Right cardiac atrium (tissue), 5 donors: ENCODE data around the gene KMT2E. TPM values are rescaled to one million over a fixed set of nuclear protein-coding genes. Genes with fewer than 3 reads are reported as not detected.
A peak's percentile ranks its signal among the peaks of the same experiment; 100 is the strongest.

Experiments
- ATAC-seq, 2 donors: fragments of 200-7000 bp; cut with Tn5 transposase; one replicate each; pipeline versions ENCODE4 v1.8.0 to v1.9.1; 2020; ENCODE audit warnings: moderate library complexity in 2 of 2, mild to moderate bottlenecking in 1 of 2
- DNase-seq, 3 donors: peaks; one replicate each; pipeline ENCODE4 v3.0.0-alpha.2; 2020
- H3K27ac ChIP-seq: one replicate; pipeline ENCODE4 v1.5.1; 2013; ENCODE audit warnings: mild to moderate bottlenecking, low read length, control low read depth, moderate library complexity
- H3K27me3 ChIP-seq: one replicate; pipeline ENCODE4 v1.6.1; 2013; ENCODE audit not compliant: control insufficient read depth, insufficient read depth
- H3K4me1 ChIP-seq: one replicate; pipeline ENCODE4 v1.6.1; 2013; ENCODE audit warnings: low read length; ENCODE audit not compliant: control insufficient read depth, insufficient read depth
- H3K4me3 ChIP-seq: one replicate; pipeline ENCODE4 v1.5.1; 2013; ENCODE audit warnings: low read length, control low read depth
- H3K9me3 ChIP-seq: one replicate; pipeline ENCODE4 v1.6.1; 2013; ENCODE audit warnings: low read length; ENCODE audit not compliant: control insufficient read depth
- WGBS: extraction: QIAGEN DNeasy Blood & Tissue Kit; methylation state at CpG from one replicate; pipeline ENCODE4 v1.1.7; 2013; 5-methylcytosine and 5-hydroxymethylcytosine counted together
- intact Hi-C, 4 donors: fragments of 100-400 bp; cut with DNase I; formaldehyde crosslinking; loops; one replicate each; pipeline versions ENCODE4 v1.11.0 to v1.14.0; 2022 to 2023
- polyA plus RNA-seq: library from polyadenylated mRNA; stranded (reverse); fragments of 200-250 nt; gene quantifications from one replicate; pipeline ENCODE4 v1.2.3, GENCODE V29; 2013
- total RNA-seq, 4 donors: library from RNA; stranded (reverse); fragmentation: NEBNext Ultra II Directional; extraction: Animal tissue kit (Norgen Biotek cat#: 25700); gene quantifications; one replicate each; pipeline ENCODE4 v1.2.1, GENCODE V29; 2021
- donor health status: healthy with polysubstance abuse.
- donor health status: DM: no; HTN: yes; CAD: no.
- donor health status: DM: no; HTN: no; CAD: no.
- donor health status: DM: no; HTN: yes; CAD: no; lungs with severe emphysema.
- donor health status: DM: yes; HTN: yes; CAD: no.

The KMT2E gene
- total and polyA plus RNA-seq, 5 donors, result 17.8 to 73.1 (median 57.2) TPM

DNA sequence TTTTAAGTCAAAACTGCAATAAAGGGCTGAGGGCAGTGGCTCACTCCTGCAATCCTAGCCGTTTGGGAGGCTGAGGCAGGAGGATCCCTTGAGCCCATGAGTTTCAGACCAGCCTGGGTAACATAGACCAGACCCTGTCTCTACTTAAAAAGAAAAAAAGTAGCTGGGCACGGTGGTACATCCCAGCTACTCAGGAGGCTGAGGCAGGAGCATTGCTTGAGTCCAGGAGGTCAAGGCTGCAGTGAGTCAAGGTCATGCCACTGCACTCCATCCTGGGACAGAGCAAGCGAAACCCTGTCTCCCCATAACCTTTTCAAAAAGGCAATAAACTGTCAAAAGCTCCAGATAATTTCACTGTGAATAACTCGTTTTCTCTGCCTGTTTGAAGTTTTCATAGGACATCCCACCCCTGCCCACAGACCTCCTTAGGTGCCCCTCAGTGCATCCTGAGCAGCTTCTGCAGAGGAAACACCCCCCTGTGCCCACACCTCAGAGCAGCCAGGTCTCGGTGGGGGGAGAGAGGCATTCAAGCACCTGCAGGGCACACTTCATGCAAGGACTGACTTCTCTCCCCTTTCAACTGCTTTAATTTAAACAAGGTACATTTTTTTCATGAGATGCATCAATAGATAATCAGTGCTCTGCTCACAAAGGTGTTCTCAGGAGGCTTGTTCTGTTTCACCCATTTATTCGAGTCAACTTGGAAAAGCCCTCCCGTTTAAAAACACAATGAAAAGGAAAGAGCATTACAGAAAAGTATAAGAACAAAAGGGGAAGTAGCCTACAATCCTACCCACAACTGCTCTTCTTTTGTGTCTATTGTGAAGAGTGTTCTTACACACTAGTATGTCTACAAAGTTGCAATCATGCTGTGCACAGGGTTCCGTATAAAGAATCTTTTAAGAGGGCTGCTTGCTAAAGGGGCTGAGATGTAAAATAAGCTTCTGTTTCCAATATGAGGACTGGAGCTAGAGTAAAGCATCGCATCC, 104.9 kb downstream of the KMT2E start:
- H3K9me3 ChIP-seq, result no peaks in the 10 kb centered on the region
- peak; percentile 26 to 43 for ATAC-seq
- H3K4me3 ChIP-seq, result no peak overlapping the region
- DNase-seq, result peak in 1 of 3 donors; percentile 35
- no peak overlapping the region for H3K27ac ChIP-seq
- H3K4me1 ChIP-seq, result no peaks in the 10 kb centered on the region
- intact Hi-C loops, result no loop called here
- no peaks in the 10 kb centered on the region for H3K27me3 ChIP-seq
- WGBS, result 81% methylated on average over 9 of the region's 9 CpGs

DNA sequence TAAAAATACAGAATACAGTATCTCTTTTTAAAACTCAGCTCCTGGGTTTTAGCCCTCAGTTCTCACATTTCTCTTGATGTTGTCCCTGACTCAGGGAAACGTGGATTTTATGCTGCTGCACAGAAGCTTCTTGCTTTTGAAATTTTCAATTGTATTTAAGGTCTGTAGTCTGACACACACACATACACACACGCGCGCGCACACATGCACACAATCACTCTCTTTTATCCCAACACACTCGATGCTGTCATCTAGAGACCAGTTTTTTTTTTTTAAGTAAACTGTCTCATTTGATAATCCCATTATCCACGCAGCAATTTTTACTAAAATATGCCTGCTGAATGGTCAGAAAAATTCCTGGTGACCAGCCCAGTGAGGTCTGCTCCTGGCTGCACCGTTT, 108.6 kb downstream of the KMT2E start:
- DNase-seq (peak in 1 of 3 donors; percentile 42), ATAC-seq (no peak)
- Histone ChIP-seq H3K27me3 (no peaks in the 10 kb centered on the region), H3K4me3 (no peak overlapping the region), H3K4me1 (no peaks in the 10 kb centered on the region), H3K9me3 (no peaks in the 10 kb centered on the region), H3K27ac (no peak overlapping the region)
- WGBS, result 72% methylated on average over 8 of the region's 8 CpGs
- intact Hi-C loops, result no loop called here

DNA sequence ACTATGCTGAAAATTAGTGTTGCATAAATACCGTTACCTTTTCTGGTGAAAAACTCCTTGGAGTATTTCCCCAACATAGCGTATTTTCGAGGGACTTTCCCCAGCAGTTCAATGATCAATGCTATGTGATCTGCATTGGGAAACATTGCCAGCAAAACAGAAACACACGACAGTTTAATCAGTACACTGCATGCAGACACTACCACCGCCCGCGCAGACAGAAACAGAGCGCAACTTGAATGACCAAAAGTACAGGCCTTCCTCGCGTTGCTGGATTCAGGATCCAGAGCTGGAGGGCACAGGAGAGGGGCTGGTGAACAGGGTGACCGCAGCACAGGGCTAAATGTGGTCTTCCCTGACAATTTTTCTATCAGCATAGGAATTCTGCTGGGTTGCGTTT, 111.7 kb downstream of the KMT2E start:
- no peak overlapping the region for H3K27ac ChIP-seq
- WGBS, result 96% methylated on average over 12 of the region's 12 CpGs
- intact Hi-C loops, result no loop called here
- H3K4me1 ChIP-seq, result no peaks in the 10 kb centered on the region
- no peak overlapping the region for H3K4me3 ChIP-seq
- H3K27me3 ChIP-seq, result no peaks in the 10 kb centered on the region
- H3K9me3 ChIP-seq, result no peaks in the 10 kb centered on the region
- no peak for ATAC-seq
- DNase-seq, result no peak

DNA sequence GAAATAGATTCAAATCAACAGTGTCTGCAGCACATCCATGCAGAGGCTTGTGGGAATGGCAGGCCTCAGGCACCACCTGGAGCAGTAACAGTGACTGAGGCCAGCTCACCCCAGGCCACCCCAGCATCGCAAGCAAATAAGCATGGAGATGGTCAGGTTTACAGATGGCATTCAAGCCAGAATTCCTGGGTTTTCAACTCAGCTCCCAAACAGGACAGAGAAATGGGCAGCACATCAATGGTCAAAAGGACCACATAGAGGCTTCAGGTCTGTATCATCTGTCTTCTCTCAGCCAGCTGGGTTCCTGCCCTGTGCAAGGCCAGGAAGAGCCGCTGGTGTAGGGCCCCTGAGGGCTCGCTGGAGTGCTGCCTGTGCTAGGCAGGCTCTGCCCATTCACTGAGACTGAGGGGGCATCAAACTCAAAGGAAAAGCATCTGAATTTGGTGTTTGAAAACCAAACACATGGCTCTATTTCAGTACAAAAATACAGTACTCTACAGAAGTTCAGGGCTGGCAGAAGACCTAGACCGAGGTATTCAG, 112.5 kb downstream of the KMT2E start:
- H3K27me3 ChIP-seq, result no peaks in the 10 kb centered on the region
- H3K4me1 ChIP-seq, result no peaks in the 10 kb centered on the region
- no peaks in the 10 kb centered on the region for H3K9me3 ChIP-seq
- no peak for DNase-seq
- intact Hi-C loops, result no loop called here
- no peak overlapping the region for H3K4me3 ChIP-seq
- ATAC-seq, result no peak
- WGBS, result 82% methylated on average over 4 of the region's 4 CpGs
- no peak overlapping the region for H3K27ac ChIP-seq

DNA sequence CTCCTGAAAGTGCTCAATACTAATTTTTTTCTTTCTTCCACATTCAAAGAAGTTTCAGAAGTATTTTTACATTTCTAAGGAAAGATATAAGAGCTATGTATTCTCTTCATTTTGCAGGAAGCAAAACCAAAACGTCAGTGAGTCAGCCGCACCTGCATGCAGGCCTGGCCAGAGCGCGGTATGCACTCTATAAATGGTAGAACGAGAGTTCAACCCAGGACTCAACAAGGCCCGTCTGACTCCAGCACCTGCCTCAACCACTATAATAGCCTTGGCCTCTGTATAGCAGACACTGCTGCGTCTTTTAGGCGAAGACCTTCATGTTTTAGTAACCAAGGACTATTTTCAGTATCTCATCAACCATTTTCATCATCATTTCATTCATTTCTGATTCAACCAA, 113.2 kb downstream of the KMT2E start:
- no peaks in the 10 kb centered on the region for H3K4me1 ChIP-seq
- no peak overlapping the region for H3K27ac ChIP-seq
- ATAC-seq (no peak), DNase-seq (peak in 1 of 3 donors; percentile 32)
- no peaks in the 10 kb centered on the region for H3K27me3 ChIP-seq
- intact Hi-C loops, result no loop called here
- no peaks in the 10 kb centered on the region for H3K9me3 ChIP-seq
- 87% methylated on average over 8 of the region's 8 CpGs for WGBS
- no peak overlapping the region for H3K4me3 ChIP-seq

DNA sequence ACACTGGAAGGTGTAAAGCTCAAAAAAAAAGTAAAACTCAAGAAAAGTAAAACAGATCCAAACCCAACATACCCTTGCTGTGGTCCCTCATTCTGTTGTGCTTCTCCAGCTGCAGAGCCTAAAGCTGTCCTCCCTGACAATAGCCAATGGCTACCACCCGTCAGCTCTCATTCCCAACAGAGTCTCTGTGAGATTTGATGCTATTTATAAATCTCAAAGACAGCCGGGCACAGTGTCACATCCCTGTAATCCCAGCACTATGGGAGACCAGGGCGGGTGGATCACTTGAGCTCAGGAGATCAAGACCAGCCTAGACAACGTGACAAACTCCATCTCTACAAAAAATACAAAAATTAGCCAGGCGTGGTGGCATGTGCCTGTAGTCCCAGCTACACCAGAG, 116.0 kb downstream of the KMT2E start:
- Histone ChIP-seq H3K4me3 (no peak overlapping the region), H3K27me3 (no peaks in the 10 kb centered on the region), H3K4me1 (no peaks in the 10 kb centered on the region), H3K27ac (no peak overlapping the region), H3K9me3 (no peaks in the 10 kb centered on the region)
- ATAC-seq (peak in 1 of 2 donors; percentile 44), DNase-seq (no peak)
- intact Hi-C loops, result loop anchor here in 1 of 4 donors (10.0 kb wide), 1 partner anchor 205 kb away; no protein-coding TSS in a partner anchor
- WGBS, result 70% methylated on average over 5 of the region's 5 CpGs

DNA sequence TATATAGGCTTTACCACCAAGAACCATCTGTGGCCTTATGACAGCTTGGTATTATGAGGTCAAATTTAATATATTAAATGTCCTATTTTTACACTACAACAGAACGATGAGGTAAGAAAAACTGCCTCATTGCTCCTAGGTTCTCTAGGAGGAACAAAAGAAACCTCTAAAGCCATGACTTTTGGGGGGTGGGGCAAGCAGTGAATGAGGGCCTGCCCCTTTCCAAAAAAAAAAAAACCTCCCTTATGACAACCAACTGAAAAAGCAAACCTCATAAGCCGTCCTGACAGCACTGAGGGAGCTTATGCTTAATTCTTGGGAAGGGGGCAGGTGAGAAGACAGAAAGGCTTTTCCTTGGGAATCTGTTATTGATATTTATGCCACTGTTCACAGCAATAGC, 116.6 kb downstream of the KMT2E start:
- no peak overlapping the region for H3K27ac ChIP-seq

DNA sequence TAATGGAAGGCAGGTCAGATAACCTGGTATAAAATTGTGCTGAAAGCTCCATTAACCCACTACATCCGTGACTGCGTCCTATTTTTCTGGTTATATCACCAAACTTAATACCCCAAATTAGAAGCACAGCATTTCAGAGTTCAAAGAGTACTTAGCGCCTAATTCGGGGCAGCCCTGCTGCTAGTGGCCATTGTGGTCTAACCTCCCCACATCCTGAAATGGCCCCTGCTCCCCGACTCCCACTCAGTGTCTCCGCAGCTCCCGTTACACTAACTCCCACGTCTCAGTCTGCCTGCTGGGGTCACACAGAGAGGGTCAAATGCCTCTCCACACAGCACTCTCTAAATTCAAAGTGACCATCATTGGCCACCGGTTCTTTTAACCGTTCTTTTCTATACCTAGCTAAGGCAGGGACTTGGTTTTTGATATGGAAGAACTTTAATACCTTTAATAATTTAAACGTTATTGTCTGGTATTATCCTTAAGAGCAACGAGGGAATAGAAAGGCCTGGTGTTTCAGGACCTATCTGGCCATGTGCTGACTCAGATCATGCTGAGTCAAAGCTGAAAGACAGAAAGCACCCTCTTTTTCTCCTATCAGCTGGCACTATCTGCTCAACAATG, 117.1 kb downstream of the KMT2E start:
- Histone ChIP-seq H3K27me3 (no peaks in the 10 kb centered on the region), H3K27ac (no peak overlapping the region), H3K4me1 (no peaks in the 10 kb centered on the region), H3K9me3 (no peaks in the 10 kb centered on the region), H3K4me3 (no peak overlapping the region)
- no peak for ATAC-seq
- 88% methylated on average over 12 of the region's 12 CpGs for WGBS
- intact Hi-C loops, result loop anchor here in 1 of 4 donors (10.0 kb wide), 1 partner anchor 204 kb away; no protein-coding TSS in a partner anchor
- no peak for DNase-seq

More for the DNA sequence above, 116.6 kb downstream of the KMT2E start:
- H3K27me3 ChIP-seq, result no peaks in the 10 kb centered on the region
- ATAC-seq, result no peak
- WGBS, result 85% methylated on average over 2 of the region's 2 CpGs
- DNase-seq, result no peak
- H3K4me1 ChIP-seq, result no peaks in the 10 kb centered on the region
- intact Hi-C loops, result loop anchor here in 1 of 4 donors (10.0 kb wide), 1 partner anchor 204 kb away; no protein-coding TSS in a partner anchor
- no peak overlapping the region for H3K4me3 ChIP-seq
- H3K9me3 ChIP-seq, result no peaks in the 10 kb centered on the region

DNA sequence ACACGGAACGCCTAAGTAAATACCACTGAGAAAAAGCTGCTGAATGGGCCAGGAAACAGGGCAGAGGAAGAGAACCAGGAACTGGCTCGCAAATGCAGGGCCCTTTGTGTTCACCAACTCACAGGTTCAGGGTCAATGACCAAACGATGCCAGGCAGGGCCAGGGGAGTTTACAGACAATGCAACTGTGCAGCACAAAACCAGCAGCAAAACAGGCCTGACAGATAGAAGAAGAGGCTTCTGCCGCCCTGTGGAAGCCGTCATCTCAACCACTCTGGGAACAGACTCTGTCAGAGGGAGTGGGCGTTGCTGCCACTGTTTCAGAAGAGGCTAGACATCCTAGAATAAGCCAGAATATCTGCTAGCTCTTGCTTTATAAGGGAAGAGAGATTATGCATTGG, 117.9 kb downstream of the KMT2E start:
- no peaks in the 10 kb centered on the region for H3K27me3 ChIP-seq
- H3K4me1 ChIP-seq, result peaks cover 4% of the 10 kb centered on the region
- DNase-seq (no peak), ATAC-seq (no peak)
- H3K4me3 ChIP-seq, result no peak overlapping the region
- no peak overlapping the region for H3K27ac ChIP-seq
- intact Hi-C loops, result loop anchor here in 1 of 4 donors (10.0 kb wide), 1 partner anchor 203 kb away; no protein-coding TSS in a partner anchor
- H3K9me3 ChIP-seq, result no peaks in the 10 kb centered on the region
- WGBS, result 86% methylated on average over 7 of the region's 7 CpGs

DNA sequence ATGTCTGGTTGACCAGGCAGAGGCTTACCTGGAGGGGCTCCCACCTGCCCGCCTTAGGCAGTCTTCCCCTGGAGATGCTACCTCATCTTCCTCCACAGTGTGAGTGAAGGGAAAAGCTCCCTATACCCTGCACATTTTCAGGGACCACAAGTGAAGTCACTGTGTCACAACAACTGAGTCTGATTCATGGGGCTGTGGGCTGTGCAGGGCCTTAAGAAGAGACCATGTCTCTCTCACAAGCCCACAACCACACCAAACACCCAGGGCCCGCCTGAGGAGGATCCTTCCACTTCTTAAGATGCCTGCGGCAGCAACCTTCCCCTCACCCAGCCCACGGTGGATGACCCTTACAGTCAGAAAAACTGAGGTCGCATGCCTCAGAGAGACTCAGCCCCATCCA, 118.3 kb downstream of the KMT2E start:
- no peak for DNase-seq
- Histone ChIP-seq H3K27ac (no peak overlapping the region), H3K27me3 (no peaks in the 10 kb centered on the region), H3K4me1 (peaks cover 4% of the 10 kb centered on the region), H3K9me3 (no peaks in the 10 kb centered on the region), H3K4me3 (no peak overlapping the region)
- intact Hi-C loops, result loop anchor here in 1 of 4 donors (10.0 kb wide), 1 partner anchor 202 kb away; no protein-coding TSS in a partner anchor
- no peak for ATAC-seq
- WGBS, result 92% methylated on average over 5 of the region's 5 CpGs

DNA sequence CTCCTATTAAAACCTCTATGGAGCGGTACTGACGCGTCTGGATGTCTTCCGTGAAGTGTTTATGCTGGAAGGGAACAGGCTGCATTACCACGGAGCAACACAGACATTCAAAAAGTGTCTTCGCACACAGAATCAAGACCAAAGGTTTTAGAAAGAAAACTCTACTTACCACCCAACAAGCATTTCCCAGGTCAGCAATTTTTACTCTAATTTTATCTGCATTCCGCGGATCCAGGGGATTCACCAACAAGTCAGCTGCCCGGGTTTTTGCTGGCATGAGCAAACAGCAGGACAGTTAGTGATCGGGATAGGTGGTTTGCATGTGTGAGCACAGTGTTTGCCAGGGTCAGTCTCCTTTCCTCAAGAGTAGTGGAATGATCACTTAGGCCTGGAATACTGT, 118.8 kb downstream of the KMT2E start:
- no peak overlapping the region for H3K27ac ChIP-seq
- 90% methylated on average over 10 of the region's 10 CpGs for WGBS
- intact Hi-C loops, result loop anchor here in 1 of 4 donors (10.0 kb wide), 1 partner anchor 202 kb away; no protein-coding TSS in a partner anchor
- no peak overlapping the region for H3K4me3 ChIP-seq
- no peak for ATAC-seq
- DNase-seq, result no peak
- no peaks in the 10 kb centered on the region for H3K27me3 ChIP-seq
- peaks cover 4% of the 10 kb centered on the region for H3K4me1 ChIP-seq
- no peaks in the 10 kb centered on the region for H3K9me3 ChIP-seq
